Prostate gland (tissue), 2 donors: ENCODE measurements around the gene PLXDC2.

Experiments used
- POLR2A ChIP-seq: fragments of 450-650 bp; IDR thresholded peaks from one replicate; pipeline ENCODE4 v1.6.1; 2016; ENCODE audit warnings: antibody characterized with exemption, mild to moderate bottlenecking
- POLR2AphosphoS5 ChIP-seq: sonication (generic); formaldehyde crosslinking; IDR thresholded peaks from one replicate; pipeline ENCODE4 v1.6.1; 2017; ENCODE audit warnings: antibody characterized with exemption
- TF ChIP-seq, protein P1 (sequence below), 4 experiments: fragments of 200-600 bp in 2 of 4; fragments of 450-650 bp in 2 of 4; sonication (generic) in 2 of 4; IDR thresholded peaks; 1 replicate in 3 of 4; 2 replicates in 1 of 4; pipeline ENCODE4 v1.5.1; 2016 to 2019; ENCODE audit warnings: antibody characterized with exemption in 4 of 4, mild to moderate bottlenecking in 2 of 4, moderate library complexity in 2 of 4

DNA sequence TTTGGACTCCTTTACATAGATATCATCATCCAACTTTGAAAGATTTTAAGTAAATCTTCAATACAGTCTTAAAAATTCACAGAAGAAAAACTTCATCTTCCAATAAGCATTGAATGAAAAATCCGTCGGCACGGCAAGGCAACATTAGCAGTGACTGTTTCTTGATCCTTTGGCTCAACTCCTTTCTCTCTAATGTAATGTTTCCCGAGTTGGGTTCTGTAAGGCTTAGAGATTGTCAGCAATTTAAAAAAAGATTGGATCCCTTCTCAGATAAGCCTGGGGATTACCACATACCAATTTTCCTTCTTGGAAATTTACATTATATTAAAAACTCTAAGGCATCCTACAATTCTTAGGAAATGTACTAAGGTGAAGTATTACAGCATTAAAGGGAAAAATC, 291.8 kb downstream of the PLXDC2 start:
- TF ChIP-seq POLR2A (no peak), POLR2AphosphoS5 (no peak)
- TF ChIP-seq, protein P1, sequence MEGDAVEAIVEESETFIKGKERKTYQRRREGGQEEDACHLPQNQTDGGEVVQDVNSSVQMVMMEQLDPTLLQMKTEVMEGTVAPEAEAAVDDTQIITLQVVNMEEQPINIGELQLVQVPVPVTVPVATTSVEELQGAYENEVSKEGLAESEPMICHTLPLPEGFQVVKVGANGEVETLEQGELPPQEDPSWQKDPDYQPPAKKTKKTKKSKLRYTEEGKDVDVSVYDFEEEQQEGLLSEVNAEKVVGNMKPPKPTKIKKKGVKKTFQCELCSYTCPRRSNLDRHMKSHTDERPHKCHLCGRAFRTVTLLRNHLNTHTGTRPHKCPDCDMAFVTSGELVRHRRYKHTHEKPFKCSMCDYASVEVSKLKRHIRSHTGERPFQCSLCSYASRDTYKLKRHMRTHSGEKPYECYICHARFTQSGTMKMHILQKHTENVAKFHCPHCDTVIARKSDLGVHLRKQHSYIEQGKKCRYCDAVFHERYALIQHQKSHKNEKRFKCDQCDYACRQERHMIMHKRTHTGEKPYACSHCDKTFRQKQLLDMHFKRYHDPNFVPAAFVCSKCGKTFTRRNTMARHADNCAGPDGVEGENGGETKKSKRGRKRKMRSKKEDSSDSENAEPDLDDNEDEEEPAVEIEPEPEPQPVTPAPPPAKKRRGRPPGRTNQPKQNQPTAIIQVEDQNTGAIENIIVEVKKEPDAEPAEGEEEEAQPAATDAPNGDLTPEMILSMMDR (IDR thresholded peaks at IDR 0.05) = no peak
